ENCODE data around the gene SLC22A1.

DNA sequence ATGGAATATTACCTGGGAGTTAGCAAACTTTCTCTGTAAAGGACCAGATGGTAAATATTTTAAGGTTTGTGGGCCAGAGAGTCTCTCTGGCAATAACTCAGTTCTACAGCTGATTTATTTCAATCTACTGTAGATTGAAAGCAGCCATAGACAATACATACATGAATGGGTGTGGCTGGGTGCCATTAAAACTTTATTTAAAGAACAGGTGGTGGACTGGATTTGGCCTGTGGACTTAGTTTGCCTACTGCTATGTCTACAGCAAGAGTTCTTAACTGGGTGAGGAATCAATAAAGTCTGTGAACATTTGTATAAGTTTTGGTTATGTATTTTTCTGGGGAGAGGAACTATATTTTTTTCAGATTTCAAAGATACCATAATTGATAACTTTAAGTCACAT lies 81.9 kb downstream of the SLC22A1 start:
- TF ChIP-seq, protein P1, sequence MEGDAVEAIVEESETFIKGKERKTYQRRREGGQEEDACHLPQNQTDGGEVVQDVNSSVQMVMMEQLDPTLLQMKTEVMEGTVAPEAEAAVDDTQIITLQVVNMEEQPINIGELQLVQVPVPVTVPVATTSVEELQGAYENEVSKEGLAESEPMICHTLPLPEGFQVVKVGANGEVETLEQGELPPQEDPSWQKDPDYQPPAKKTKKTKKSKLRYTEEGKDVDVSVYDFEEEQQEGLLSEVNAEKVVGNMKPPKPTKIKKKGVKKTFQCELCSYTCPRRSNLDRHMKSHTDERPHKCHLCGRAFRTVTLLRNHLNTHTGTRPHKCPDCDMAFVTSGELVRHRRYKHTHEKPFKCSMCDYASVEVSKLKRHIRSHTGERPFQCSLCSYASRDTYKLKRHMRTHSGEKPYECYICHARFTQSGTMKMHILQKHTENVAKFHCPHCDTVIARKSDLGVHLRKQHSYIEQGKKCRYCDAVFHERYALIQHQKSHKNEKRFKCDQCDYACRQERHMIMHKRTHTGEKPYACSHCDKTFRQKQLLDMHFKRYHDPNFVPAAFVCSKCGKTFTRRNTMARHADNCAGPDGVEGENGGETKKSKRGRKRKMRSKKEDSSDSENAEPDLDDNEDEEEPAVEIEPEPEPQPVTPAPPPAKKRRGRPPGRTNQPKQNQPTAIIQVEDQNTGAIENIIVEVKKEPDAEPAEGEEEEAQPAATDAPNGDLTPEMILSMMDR (IDR thresholded peaks at IDR 0.05): no peak
- TF ChIP-seq EMX1 (CRISPR knock-in tag; IDR thresholded peaks at IDR 0.05): no peak
- TF ChIP-seq NR1H2 (CRISPR knock-in tag; IDR thresholded peaks at IDR 0.05): no peak
- no peak for TF ChIP-seq NFE2L1 (CRISPR knock-in tag; IDR thresholded peaks at IDR 0.05)
- TF ChIP-seq FOXJ3 (CRISPR knock-in tag; IDR thresholded peaks at IDR 0.05; ENCODE audit: borderline replicate concordance): no peak
- TF ChIP-seq, protein P2, sequence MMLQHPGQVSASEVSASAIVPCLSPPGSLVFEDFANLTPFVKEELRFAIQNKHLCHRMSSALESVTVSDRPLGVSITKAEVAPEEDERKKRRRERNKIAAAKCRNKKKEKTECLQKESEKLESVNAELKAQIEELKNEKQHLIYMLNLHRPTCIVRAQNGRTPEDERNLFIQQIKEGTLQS (CRISPR knock-in tag; conservative IDR thresholded peaks at IDR 0.05): no peak
- no peak for TF ChIP-seq JUN (CRISPR knock-in tag; IDR thresholded peaks at IDR 0.05)
- TF ChIP-seq ELF4 (CRISPR knock-in tag; IDR thresholded peaks at IDR 0.05; ENCODE audit: low read depth): no peak
- TF ChIP-seq ATF1 (CRISPR knock-in tag; IDR thresholded peaks at IDR 0.05): no peak
- TF ChIP-seq ZBTB21 (CRISPR knock-in tag; IDR thresholded peaks at IDR 0.05; ENCODE audit: borderline replicate concordance): no peak
- TF ChIP-seq, protein P3, sequence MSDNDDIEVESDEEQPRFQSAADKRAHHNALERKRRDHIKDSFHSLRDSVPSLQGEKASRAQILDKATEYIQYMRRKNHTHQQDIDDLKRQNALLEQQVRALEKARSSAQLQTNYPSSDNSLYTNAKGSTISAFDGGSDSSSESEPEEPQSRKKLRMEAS (CRISPR knock-in tag; IDR thresholded peaks at IDR 0.05): no peak
